Prostate gland (tissue), 2 donors: ENCODE results near the gene KCND2.

Experiments used
- POLR2A ChIP-seq: fragments of 450-650 bp; IDR thresholded peaks from one replicate; pipeline ENCODE4 v1.6.1; 2016; ENCODE audit warnings: antibody characterized with exemption, mild to moderate bottlenecking
- POLR2AphosphoS5 ChIP-seq: sonication (generic); formaldehyde crosslinking; IDR thresholded peaks from one replicate; pipeline ENCODE4 v1.6.1; 2017; ENCODE audit warnings: antibody characterized with exemption
- TF ChIP-seq, protein P1 (sequence below), 4 experiments: fragments of 200-600 bp in 2 of 4; fragments of 450-650 bp in 2 of 4; sonication (generic) in 2 of 4; IDR thresholded peaks; 1 replicate in 3 of 4; 2 replicates in 1 of 4; pipeline ENCODE4 v1.5.1; 2016 to 2019; ENCODE audit warnings: antibody characterized with exemption in 4 of 4, mild to moderate bottlenecking in 2 of 4, moderate library complexity in 2 of 4

DNA sequence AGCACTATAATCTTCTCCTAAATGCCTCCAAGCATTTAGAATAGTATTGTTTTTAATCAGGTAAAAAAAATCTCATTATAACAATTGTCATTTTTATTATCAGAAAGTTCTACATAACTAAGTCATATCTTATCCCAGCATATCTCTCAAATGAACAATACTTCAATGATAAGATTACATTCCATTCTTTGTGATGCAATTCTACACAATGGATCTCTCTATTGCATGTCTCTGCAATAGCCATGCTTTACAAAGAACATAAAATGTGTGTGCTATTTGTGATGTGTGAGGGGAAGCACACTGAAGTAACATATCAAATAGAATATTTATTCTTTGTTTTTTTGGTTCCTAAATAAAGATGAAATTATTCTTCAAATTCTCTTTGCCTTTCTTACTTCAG lies 389.3 kb downstream of the KCND2 start:
- TF ChIP-seq POLR2A (no peak), POLR2AphosphoS5 (no peak)
- TF ChIP-seq, protein P1, sequence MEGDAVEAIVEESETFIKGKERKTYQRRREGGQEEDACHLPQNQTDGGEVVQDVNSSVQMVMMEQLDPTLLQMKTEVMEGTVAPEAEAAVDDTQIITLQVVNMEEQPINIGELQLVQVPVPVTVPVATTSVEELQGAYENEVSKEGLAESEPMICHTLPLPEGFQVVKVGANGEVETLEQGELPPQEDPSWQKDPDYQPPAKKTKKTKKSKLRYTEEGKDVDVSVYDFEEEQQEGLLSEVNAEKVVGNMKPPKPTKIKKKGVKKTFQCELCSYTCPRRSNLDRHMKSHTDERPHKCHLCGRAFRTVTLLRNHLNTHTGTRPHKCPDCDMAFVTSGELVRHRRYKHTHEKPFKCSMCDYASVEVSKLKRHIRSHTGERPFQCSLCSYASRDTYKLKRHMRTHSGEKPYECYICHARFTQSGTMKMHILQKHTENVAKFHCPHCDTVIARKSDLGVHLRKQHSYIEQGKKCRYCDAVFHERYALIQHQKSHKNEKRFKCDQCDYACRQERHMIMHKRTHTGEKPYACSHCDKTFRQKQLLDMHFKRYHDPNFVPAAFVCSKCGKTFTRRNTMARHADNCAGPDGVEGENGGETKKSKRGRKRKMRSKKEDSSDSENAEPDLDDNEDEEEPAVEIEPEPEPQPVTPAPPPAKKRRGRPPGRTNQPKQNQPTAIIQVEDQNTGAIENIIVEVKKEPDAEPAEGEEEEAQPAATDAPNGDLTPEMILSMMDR (IDR thresholded peaks at IDR 0.05): no peak
